GM18498 (cell line): ENCODE measurements around the gene NFU1.
"Not testable (repeated sequence)": the region's sequence is repeated elsewhere in the genome, so short reads cannot be mapped to it uniquely, and the experiment has no call there.

Source experiments
- ATAC-seq: cut with Tn5 transposase; IDR thresholded peaks from one replicate; pipeline ENCODE4 v1.9.1; 2021; ENCODE audit warnings: mild to moderate bottlenecking, moderate library complexity; ENCODE audit not compliant: unreplicated experiment

NFU1 gene

GRCh38 chr2:69452687-69453086 is 15.5 kb upstream of the NFU1 start:
- ATAC-seq = no peak

GRCh38 chr2:69450735-69451416 is 13.6 kb upstream of the NFU1 start:
- no peak for ATAC-seq

GRCh38 chr2:69449906-69450305 is 12.7 kb upstream of the NFU1 start:
- ATAC-seq = no peak

GRCh38 chr2:69443673-69444072 is 6.4 kb upstream of the NFU1 start:
- ATAC-seq = not testable (repeated sequence)

- not testable (repeated sequence) for ATAC-seq
Observed at GRCh38 chr2:69439499-69439898, 2.3 kb upstream of the NFU1 start.

- no peak for ATAC-seq
Observed at GRCh38 chr2:69438580-69438979, 1.3 kb upstream of the NFU1 start.

GRCh38 chr2:69437751-69438154 is 518 bp upstream of the NFU1 start:
- ATAC-seq = no peak

- ATAC-seq = no peak
Observed at GRCh38 chr2:69436596-69436937, 668 bp downstream of the NFU1 start.

GRCh38 chr2:69434753-69435152 is 2.5 kb downstream of the NFU1 start:
- ATAC-seq = no peak

GRCh38 chr2:69429491-69430183 is 7.6 kb downstream of the NFU1 start:
- no peak for ATAC-seq

GRCh38 chr2:69428981-69429380 is 8.3 kb downstream of the NFU1 start:
- no peak for ATAC-seq

GRCh38 chr2:69424419-69424818 is 12.8 kb downstream of the NFU1 start:
- no peak for ATAC-seq

GRCh38 chr2:69422198-69422597 is 15.0 kb downstream of the NFU1 start:
- no peak for ATAC-seq

- not testable (repeated sequence) for ATAC-seq
Observed at GRCh38 chr2:69419111-69419510, 18.1 kb downstream of the NFU1 start.

- ATAC-seq = no peak
Observed at GRCh38 chr2:69416147-69416546, 21.1 kb downstream of the NFU1 start.

GRCh38 chr2:69411120-69411519 is 26.1 kb downstream of the NFU1 start:
- no peak for ATAC-seq

- no peak for ATAC-seq
Observed at GRCh38 chr2:69405306-69405705, 31.9 kb downstream of the NFU1 start.

GRCh38 chr2:69400121-69400520 is 37.1 kb downstream of the NFU1 start:
- no peak for ATAC-seq

GRCh38 chr2:69397234-69397633 is 40.0 kb downstream of the NFU1 start:
- no peak for ATAC-seq

- no peak for ATAC-seq
Observed at GRCh38 chr2:69395866-69396265, 41.4 kb downstream of the NFU1 start.

GRCh38 chr2:69393963-69394362 is 43.3 kb downstream of the NFU1 start:
- ATAC-seq = no peak

GRCh38 chr2:69390471-69390870 is 46.8 kb downstream of the NFU1 start:
- ATAC-seq = no peak

GRCh38 chr2:69390001-69390400 is 47.2 kb downstream of the NFU1 start:
- no peak for ATAC-seq
